Measurements from ENCODE around the gene ADARB2. TPM values are rescaled to one million over a fixed set of nuclear protein-coding genes. Genes with fewer than 3 reads are reported as not detected.
A peak's percentile ranks its signal among the peaks of the same experiment; 100 is the strongest.

The ADARB2 gene
- total RNA-seq, 1 donor from 2014 or later, result 1.2 TPM

DNA sequence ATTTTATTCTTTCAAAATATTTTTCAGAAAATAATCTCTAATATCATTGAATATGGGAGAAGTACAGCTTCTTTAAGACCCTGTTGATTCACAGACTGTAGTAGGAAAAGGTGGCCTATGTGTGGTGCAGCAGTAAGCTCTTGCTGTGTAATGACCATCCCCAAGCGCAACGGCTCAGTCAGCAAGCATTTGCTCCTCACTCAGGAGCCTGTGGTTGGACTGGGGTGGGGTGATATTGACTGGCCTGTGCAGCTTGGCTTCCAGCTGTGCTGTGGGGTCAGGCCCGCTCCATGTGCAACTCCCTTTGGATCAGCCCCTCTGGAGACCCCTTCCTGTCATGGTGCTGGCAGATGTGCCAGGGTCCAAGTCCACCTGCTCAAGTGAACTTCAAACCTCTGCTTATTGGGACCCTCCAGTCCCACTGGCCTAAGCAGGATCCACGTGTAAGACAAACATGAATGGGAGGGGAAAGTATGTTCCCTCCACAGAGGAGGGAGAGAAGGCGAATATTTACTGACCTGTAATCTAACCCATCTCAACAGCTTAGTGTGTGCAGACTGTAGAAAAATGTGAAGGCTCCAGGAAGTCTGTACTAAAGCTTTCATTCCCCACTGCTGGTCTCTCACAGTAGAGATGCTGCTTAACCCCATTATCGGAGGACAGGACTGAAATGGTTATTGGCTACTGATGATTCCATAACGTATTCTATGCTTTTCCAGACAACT lies 441.4 kb downstream of the ADARB2 start:
- TF ChIP-seq, protein P1, sequence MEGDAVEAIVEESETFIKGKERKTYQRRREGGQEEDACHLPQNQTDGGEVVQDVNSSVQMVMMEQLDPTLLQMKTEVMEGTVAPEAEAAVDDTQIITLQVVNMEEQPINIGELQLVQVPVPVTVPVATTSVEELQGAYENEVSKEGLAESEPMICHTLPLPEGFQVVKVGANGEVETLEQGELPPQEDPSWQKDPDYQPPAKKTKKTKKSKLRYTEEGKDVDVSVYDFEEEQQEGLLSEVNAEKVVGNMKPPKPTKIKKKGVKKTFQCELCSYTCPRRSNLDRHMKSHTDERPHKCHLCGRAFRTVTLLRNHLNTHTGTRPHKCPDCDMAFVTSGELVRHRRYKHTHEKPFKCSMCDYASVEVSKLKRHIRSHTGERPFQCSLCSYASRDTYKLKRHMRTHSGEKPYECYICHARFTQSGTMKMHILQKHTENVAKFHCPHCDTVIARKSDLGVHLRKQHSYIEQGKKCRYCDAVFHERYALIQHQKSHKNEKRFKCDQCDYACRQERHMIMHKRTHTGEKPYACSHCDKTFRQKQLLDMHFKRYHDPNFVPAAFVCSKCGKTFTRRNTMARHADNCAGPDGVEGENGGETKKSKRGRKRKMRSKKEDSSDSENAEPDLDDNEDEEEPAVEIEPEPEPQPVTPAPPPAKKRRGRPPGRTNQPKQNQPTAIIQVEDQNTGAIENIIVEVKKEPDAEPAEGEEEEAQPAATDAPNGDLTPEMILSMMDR (IDR thresholded peaks at IDR 0.05), result no peak
- Histone ChIP-seq H3K27me3 (peaks cover 16% of the 10 kb centered on the region), H3K36me3 (no peaks in the 10 kb centered on the region), H3K4me3 (no peak overlapping the region), H3K9me3 (no peaks in the 10 kb centered on the region), H3K27ac (no peak overlapping the region), H3K4me1 (no peaks in the 10 kb centered on the region)
- no peak for DNase-seq
- intact Hi-C loops (cut with DNase I), result no loop called here
- ATAC-seq, result peak; percentile 14

DNA sequence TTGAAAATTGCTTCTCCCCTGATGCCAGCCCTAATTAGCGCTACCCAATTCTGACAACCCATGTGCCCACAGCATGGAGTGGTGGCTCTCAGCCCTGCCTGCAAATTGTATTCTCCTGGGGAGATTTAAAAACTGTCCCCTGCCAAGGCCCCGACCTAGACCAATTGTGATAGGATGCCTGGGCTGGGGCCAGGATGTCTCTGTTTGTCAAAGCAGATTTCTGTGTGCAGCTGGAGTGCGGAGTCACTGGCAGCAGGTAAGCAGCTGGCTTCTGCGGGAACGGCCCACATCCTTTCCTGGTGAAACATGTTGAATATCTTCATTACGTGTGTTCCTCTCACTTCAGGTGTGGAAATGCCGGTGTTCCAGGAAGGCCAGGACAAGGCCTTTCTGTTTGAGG lies 442.6 kb downstream of the ADARB2 start:
- TF ChIP-seq, protein P1 (IDR thresholded peaks at IDR 0.05), result no peak
- intact Hi-C loops (cut with DNase I), result no loop called here

DNA sequence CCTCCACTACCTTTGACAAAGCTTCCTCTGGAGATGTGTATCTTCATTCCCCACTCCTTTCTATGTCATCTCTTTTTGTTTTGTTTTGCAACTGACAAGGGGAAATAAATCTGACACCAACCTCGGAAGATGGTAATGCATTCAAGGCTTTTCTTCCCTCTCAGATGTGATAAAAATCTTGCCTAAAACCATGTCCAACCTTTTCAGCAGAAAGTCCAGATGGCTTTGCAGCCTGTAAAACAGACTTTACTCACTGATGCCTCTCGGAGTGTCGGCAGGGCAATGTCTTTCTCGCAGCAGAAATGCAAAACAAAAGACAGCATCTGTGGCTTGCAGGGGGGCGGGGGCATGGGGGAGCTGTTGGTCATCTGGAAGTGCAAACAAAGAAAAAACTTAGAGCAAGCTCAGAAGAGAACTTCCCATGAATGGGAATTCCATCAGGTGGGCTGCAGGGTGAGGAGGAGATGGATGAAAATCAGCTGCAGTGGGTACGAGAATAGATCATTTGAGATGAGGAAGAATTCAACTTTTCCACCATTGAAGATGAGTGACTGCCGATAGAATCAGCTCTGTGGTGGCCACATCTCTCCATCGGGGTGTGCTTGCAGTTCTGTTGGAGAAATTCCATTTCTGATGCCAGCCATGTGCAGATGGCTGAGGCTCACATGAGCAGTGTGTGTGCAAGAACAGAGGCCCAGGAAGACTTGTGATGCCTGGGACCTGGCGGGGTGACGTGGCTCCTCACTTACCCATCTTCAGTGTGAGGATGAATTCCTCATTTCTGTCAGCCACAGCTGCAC lies 443.5 kb downstream of the ADARB2 start:
- intact Hi-C loops (cut with DNase I), result no loop called here
- TF ChIP-seq, protein P1 (IDR thresholded peaks at IDR 0.05), result no peak
- DNase-seq, result no peak

More for the DNA sequence above, 442.6 kb downstream of the ADARB2 start:
- Histone ChIP-seq H3K9me3 (no peaks in the 10 kb centered on the region), H3K27me3 (peaks cover 16% of the 10 kb centered on the region), H3K4me3 (no peak overlapping the region), H3K36me3 (no peaks in the 10 kb centered on the region), H3K27ac (no peak overlapping the region), H3K4me1 (no peaks in the 10 kb centered on the region)
- DNase-seq (no peak), ATAC-seq (no peak)

DNA sequence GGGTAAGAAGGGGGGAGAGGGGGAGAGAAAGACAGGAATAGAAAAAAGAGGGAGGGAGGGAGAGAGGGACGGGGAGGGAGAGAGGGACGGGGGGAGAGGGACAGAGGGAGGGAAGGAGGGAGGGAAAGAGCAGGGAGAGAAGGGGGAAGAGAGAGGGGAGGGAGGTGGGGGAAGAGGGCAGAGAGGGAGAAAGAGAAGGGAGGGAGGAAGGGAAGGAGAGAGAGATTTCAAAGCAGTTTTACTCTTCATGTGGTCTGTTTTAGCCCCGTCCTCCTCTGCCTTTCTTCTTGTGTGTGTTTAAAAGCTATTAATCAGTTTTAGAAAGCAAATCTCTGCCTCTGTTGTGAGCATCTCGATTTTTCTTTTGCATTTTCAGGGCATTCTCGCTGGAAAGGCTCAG lies 444.2 kb downstream of the ADARB2 start:
- TF ChIP-seq, protein P1 (IDR thresholded peaks at IDR 0.05), result no peak
- H3K4me3 ChIP-seq, result no peak overlapping the region
- no peaks in the 10 kb centered on the region for H3K4me1 ChIP-seq
- ATAC-seq (no peak), DNase-seq (no peak)
- intact Hi-C loops (cut with DNase I), result no loop called here
- no peaks in the 10 kb centered on the region for H3K9me3 ChIP-seq
- H3K36me3 ChIP-seq, result no peaks in the 10 kb centered on the region
- H3K27me3 ChIP-seq, result peaks cover 16% of the 10 kb centered on the region
- H3K27ac ChIP-seq, result no peak overlapping the region

More for the DNA sequence above, 443.5 kb downstream of the ADARB2 start:
- Histone ChIP-seq H3K27ac (no peak overlapping the region), H3K36me3 (no peaks in the 10 kb centered on the region), H3K9me3 (no peaks in the 10 kb centered on the region), H3K4me3 (no peak overlapping the region), H3K27me3 (peaks cover 16% of the 10 kb centered on the region), H3K4me1 (no peaks in the 10 kb centered on the region)
- ATAC-seq, result no peak

DNA sequence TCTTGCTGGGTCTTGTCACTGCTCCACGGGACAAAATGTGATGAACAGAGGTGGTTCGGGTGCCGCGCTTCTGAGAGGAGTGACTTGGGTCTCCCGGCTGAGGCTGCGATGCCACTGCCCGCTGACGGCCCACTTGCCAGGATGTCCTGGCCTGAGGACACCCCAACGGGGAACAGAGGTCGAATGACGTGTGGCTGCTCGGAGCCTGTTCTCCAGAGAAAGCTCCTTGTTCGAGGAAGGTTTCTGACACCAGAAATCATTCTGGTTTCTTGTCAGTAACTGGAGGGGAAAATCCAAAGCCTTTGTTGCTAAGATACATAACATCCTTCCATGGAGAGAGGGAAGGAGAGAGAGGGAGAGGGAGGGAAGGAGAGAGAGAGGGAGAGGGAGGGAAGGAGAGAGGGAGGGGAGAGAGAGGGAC lies 444.7 kb downstream of the ADARB2 start:
- Histone ChIP-seq H3K36me3 (no peaks in the 10 kb centered on the region), H3K9me3 (no peaks in the 10 kb centered on the region), H3K27me3 (peaks cover 16% of the 10 kb centered on the region), H3K4me1 (no peaks in the 10 kb centered on the region), H3K4me3 (no peak overlapping the region), H3K27ac (no peak overlapping the region)
- no peak for DNase-seq
- no peak for ATAC-seq
- TF ChIP-seq, protein P1 (IDR thresholded peaks at IDR 0.05), result no peak
- intact Hi-C loops (cut with DNase I), result no loop called here
